ENCODE data around the gene ABTB1.

Gene ABTB1

DNA sequence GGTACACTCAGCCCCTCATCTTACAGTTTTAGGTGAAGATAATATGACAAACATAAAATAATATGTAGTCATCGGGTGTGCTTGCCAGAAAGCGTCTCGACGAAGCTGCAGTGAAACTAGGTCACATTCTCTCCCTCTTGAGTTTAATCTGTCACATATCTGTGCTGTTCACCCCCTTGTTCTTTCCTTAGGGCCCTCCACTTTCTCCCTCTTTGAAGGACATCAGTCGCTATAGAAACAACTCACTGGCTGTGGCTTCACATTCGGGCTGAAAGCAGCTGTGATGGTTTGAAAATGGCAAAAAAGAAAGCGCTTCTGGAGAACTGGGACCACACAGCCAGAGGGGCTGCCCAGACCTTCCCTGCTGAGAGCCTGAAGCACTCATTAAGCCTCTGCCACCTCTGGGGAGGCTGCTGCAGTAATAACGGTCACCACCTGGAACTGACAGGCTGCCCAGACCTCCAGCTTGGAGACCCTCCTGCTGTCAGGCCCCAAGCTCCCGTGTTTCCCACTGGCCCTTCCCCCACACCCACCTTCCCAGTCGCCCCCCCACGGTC, 50.3 kb downstream of the ABTB1 start:
- DNase-seq, result no peak

DNA sequence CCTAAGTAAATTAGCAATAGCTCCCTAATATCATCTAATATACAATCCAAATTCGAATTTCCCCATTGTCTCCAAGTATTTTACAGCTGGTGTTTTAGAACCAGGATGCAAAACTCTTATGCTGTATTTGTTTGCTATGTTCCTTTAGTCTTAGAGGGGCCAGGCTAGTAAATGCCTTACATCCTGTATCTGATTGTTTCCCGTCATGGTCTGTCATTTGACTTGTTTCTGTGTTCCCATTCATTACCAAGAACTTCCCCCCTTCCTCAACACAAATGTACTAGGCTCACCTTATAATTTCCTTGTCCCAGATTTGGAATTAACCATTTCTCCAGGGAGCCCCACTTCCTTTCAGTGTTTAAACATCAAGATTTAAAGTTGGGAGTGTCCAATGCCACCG, 54.1 kb downstream of the ABTB1 start:
- no peak for DNase-seq

DNA sequence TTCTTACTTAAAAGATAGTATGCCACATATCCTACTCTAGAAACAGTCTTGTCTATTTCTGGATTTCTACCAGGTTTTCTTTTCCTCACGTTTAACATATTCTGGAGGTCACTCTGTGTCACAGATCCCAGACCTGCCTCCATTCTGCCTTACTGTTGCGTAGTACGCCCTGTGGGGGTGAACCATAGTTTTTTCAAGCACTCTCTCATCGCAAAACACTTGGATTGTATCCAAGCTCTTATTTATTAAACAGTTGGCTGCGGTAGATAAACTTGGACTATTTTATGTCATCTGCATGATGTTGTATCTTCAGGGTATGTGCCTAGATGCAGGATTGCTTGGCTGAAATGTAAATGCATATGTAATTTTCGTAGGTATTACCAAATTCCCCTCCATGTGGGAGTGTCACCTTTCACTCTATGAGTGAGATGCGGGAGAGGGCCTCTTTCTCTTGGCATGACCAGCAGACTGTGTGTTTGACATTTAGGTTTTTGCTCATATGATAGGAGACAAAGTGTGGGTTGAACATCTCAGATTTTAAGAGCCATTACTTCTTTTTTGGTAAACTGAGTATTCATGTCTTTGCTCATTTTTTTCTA, 55.8 kb downstream of the ABTB1 start:
- DNase-seq, result no peak

DNA sequence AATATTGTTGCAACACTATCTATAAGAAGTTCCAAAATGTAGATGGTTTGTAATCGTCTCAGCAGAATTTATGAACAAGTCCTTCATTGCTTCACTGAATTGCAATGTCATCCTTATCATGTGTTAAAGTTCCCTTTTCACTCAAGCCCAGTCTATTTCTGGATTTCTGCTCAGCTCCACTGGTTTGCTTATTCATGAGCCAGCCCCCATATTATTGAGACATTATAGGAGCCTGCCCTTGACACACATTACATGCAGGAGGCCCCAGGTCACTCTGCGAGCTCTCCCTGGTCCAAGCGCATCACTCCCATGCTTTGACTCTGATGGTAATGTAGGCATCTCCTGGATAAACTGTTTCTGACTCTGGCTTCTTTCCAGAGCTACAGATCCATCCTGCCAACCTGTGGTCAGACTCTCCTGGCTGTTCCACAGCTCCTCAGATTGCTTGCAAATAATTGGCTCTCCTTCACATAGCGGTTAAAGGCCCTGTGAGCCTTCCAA, 56.9 kb downstream of the ABTB1 start:
- DNase-seq, result no peak

DNA sequence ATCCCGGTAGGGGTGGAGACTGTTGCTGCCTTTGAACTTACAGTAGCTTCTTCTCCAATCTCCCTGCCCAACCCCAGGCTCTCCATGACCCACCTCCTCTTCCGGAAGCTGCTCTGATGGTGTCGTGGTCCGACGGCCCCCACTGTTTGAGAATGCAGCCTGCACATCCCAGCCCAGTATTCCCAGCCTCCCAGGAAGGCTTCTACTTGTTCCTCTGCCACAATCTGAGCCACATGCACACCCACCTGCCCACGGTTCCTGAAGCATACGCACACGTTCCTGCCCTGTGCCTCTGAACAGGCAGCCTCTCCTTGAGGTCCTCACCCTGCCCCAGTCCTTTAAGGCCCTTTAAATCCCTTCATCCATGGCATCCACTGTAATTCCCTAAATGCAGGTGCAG, 57.4 kb downstream of the ABTB1 start:
- DNase-seq, result no peak

All from activated CD4-positive, CD25-positive, alpha-beta regulatory T cell treated with anti-CD3 and anti-CD28 coated beads, Interleukin-2, amount 50 U/mL, for 72 hours (primary cell).